Measurements from ENCODE around the gene NUP210L. TPM values are rescaled to one million over a fixed set of nuclear protein-coding genes. Genes with fewer than 3 reads are reported as not detected.
A peak's percentile ranks its signal among the peaks of the same experiment; 100 is the strongest.
"Not testable (repeated sequence)": the region's sequence is repeated elsewhere in the genome, so short reads cannot be mapped to it uniquely, and the experiment has no call there.

Gene NUP210L
- total RNA-seq, 1 donor from 2014 or later: 0.10 TPM

DNA sequence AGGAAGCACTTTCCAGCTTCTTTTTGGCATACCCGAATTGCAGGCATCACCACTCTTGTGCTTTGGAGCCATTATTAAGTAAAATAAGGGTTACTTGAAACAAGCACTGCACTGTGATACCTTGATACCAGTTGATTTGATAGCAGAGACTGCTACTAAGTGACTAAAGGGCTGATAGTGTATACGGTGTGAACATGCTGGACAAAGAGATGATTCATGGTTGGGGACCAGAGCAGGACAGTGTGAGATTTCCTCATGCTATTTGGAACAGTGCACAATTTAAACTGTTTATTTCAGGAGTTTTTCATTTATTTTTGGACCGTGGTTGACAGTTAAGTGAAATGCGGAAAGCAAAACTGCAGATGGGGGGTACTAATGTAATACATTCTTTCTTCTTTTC is 154.5 kb downstream of the NUP210L start:
- DNase-seq (ENCODE audit: low spot score) (no peak), ATAC-seq (no peak)

DNA sequence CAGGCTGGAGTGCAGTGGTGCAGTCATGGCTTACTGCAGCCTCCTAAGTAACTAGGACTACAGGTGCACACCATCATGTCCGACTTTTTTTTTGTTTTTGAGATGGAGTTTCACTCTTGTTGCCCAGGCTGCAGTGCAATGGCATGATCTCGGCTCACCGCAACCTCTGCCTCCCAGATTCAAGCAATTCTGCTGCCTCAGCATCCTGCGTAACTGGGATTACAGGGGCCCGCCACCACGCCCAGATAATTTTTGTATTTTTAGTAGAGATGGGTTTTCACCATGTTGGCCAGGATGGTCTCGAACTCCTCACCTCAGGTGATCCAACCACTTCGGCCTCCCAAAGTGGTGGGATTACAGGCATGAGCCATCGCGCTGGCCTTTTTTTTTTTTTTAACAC is 158.0 kb downstream of the NUP210L start:
- not testable (repeated sequence) for ATAC-seq

DNA sequence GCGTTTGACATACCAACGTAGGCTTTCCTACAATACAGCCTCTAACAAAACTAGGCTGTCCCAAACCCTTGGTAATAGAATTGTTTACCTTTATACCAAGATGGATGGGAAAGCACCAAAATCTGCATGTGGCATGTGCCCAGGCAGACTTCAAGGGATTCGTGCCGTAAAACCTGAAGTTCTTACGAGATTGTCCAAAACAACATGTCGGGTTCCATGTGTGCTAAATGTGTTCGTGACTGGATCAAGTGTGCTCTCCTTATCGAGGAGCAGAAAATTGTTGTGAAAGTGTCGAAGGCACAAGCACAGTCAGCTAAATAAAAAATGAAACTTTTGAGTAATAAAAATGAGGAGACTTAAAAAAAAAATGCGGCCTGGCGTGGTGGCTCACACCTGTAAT is 159.2 kb downstream of the NUP210L start:
- DNase-seq (ENCODE audit: low spot score) (no peak), ATAC-seq (no peak)

More for the DNA sequence above, 158.0 kb downstream of the NUP210L start:
- not testable (repeated sequence) for DNase-seq (ENCODE audit: low spot score)

DNA sequence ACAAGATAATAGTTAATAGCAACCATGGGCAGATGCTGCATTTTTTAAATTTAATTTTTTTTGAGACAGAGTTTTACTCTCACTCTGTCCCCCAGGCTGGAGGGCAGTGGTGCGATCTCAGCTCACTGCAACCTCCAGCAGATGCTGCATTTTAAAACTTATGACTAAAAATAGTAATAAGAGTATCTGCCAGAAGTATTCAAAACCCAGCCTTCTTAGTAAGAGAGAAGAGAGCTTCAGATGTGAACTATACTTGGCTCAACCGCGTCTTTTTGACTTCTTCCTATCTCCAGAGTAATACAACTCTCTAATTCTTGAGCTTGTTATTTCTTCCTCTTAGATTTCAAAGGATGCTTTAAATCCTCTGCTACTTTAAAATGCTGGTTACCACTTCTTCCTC is 159.7 kb downstream of the NUP210L start:
- no peak for ATAC-seq

DNA sequence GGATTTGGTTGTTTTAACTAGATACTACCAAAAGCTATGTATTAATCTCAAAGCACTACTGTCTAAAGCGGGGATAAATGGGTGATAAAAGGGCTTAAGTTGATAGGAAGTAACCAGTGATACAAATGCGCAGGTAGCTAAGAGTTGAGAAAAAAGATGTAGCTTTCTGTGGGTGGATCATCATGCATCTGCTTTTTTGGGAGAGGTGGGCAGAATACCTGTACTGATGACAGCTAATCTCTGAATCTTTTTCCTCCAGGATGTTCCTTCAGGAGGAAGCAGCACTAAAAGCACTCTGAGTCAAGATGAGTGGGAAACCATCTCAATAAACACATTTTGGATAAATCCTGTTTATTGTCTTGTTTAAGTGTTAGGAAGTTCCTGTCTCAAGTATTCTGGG is 163.1 kb downstream of the NUP210L start:
- no peak for ATAC-seq

More for the DNA sequence above, 159.7 kb downstream of the NUP210L start:
- no peak for DNase-seq (ENCODE audit: low spot score)

DNA sequence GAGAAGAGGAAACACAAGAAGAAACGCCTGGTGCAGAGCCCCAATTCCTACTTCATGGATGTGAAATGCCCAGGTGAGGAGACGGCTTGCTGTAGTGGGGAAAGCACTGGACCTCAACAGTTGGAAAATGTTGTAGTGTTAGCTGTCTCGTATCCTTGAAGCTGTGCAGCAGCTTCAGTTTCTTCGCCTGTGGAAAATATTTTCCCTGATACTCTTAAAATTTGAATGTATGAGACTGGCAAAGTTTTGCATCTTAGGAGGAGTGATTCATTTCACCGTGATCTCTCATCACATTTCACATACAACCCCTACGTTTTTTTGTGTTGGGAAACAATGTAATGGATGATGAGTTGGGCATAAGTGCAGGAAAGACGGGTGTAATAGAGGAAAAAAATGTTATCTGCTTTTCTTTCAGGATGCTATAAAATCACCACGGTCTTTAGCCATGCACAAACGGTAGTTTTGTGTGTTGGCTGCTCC is 163.7 kb downstream of the NUP210L start:
- ATAC-seq: no peak
- no peak for DNase-seq (ENCODE audit: low spot score)

More for the DNA sequence above, 163.1 kb downstream of the NUP210L start:
- DNase-seq (ENCODE audit: low spot score): no peak

DNA sequence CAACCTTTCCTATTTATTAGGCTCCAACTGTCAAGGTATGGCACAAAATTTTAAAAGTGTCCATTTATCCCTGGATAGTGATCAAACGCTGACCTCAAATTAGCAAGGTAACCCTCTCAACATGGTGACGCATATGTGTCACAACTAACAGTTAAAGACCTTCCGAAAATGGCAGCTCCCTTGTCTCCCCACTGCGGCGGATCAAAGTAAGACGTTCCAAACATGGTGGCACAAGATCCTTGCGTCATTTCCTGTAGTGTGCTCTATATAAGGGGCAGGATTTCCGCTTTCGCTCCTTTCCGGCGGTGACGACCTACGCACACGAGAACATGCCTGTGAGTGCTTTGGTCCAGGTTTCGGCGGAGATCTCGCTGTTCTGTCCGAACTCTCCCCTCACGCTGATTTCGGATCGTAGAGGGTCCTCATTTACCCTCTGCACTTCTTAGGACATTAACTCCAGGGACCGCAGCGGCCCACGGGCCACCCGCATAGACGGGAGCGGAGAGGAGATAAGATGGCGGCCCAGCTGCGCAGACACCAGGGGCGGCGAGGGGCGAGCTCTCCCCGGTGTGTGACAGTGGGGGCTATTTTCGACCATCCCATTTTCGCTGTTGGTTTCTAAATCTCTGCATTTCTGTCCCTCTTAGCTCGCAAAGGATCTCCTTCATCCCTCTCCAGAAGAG is 164.3 kb downstream of the NUP210L start, which contains the start of gene RPS27:
RPS27 (plus strand) TSS at position 295 of the 683 bp plus-strand sequence; CDS start at position 330, 35 bp downstream.
- ATAC-seq (peak; percentile 65), DNase-seq (ENCODE audit: low spot score) (peak; percentile 91)

DNA sequence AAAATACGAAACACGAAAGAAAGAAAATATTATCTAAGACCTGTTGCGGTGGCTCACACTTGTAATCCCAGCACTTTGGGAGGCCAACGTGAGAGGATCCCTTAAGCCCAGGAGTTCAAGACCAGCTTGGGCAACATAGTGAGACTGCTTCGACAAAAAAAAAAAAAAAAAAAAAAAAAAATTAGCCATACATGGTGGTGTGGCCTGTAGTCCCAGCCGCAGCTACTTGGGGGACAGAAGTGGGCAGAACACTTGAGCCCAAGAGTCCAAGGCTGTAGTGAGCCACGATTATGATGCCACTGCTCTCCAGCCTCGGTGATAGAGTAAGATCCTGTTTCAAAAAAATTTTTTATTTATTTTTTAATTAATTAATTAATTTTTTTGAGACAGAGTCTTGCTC is 167.3 kb downstream of the NUP210L start:
- DNase-seq (ENCODE audit: low spot score) (no peak), ATAC-seq (no peak)

DNA sequence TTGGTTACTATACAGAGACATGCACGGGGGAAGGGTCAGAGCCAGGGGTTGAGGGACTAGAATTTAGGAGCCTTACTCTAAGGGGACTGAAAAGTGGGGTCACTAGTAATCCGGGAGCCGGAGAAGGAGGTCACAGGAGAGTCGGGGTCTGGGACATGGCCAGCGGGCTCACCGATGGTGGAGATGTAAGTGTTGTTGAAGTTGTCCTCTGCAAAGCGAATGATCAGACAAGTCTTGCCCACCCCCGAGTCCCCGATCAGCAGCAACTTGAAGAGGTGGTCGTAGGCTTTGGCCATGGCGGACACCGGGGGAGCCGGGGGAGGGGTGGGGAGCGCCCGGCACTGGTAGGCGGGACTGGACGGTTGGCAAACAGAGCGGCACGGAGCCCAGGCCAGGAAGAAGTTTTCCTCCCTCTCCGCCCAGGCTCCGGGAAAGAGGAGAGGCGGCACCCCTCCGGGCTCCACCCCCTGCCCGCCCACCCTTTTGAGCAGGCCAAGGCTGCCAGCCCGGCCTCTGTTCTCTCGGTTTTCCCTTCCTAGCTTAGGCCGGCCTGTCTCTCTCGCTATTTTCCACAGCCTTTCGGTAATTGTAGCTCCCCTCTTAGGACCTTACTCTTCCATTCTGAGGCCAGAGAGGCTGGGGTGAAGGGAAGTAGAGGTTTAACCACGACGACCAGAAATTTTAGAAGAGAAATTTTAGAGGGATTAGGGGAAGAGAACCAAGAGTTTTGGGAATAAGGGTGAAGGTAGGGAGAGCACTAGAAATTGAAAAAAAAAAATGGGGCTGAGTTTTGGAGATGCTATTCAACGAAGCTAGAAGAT is 168.7 kb downstream of the NUP210L start, which contains the start of gene RAB13:
RAB13 (minus strand) TSS at position 399 of the 821 bp plus-strand sequence; CDS start at position 296, 103 bp downstream.
- peak; percentile 92 for DNase-seq (ENCODE audit: low spot score)
- peak; percentile 86 for ATAC-seq

DNA sequence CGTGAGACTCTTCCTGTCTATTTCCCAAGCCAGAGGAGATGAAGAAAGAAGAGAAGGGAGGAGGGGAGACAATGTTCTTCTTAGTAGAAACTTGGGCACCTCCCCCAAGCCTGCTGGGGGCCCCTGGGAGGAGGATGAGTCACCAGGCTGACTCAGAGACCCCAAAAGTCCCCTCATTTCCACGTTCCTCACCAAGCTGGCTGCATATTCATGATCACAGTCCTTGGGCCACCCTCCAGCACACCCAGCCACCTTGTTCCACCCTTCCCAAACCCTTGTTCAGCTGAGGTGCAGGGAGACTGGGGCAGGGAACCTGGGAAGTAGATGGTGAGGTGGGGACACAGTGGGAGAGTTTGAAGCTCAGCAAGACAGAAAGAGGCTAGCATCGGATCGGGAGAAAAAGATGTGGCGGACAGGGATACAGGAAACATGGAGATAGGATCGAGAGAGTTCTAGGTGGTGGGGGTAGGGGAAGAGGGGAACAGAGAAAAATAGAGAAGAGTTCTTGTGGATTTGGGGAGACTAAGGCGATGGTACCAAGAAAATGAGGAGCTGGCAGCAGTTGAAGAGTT is 169.4 kb downstream of the NUP210L start:
- no peak for ATAC-seq
- no peak for DNase-seq (ENCODE audit: low spot score)

DNA sequence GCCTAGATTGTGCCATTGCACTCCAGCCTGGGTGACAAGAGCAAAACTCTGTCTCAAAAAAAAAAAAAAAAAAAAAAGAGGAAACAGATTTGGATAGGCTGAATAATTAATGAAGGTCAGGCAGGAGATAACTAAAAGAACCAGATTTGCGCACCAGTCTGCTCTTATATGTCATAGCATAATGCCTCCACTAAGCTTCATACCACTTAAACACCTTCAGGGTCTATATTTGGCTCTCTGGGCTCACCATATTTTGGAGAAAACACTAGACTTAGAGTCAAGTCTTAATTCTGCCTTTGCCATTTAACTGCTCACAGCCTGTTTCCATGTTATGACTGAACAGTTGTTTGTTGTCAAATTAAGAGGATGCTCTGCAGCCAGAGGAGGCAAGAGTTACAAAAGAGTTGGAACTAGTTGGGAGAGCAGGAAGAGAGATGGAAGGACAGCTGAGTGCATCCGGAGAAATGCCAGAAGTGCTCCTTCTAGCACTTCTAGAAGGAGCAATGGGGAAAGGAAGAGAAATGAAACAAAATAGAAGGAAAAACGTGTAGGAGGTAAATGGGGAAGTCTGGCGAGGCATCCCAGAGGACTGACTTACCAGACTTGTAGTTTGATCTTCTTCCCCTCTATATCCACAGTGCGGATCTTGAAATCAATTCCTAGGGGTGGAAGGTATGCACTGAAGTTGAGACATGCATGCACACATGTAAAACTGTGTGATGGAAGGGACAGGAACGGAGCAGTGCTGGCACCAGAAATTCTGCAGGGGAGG is 170.6 kb downstream of the NUP210L start:
- ATAC-seq: no peak
- DNase-seq (ENCODE audit: low spot score): no peak

DNA sequence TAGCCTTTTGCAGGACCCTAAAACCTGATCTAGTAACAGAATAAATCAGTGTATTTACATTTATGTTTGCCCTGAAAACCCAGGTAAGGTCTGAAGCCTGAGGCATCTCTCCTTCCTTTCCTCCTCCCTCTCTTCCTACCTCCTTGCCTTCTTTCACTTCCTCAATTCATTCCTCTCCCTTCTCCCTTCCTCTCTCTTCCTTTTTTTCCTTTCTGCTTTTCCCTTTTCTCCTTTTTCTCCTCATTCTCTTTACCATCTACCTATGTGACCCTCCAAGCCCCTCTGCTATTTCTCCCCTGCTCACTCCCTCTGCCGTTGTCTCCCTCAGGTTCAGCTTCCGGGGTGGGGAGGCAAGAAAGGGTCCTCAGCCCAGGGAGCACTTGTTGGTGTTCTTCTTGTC is 173.1 kb downstream of the NUP210L start:
- DNase-seq (ENCODE audit: low spot score); ATAC-seq: not testable (repeated sequence)

DNA sequence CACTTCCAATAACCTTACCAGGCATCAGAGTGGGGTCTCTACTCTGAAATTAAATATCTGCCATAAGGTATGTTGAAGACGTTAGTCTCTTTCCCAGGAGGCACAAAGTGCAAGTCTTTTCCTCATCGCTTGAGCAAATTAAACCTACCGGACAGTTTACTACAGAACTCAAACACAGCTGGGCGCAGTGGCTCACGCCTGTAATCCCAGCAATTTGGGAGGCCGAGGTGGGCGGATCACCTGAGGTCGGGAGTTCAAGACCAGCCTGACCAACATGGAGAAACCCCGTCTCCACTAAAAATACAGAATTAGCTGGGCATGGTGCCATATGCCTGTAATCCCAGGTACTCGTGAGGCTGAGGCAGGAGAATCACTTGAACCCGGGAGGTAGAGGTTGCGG is 175.8 kb downstream of the NUP210L start:
- not testable (repeated sequence) for DNase-seq (ENCODE audit: low spot score); ATAC-seq

DNA sequence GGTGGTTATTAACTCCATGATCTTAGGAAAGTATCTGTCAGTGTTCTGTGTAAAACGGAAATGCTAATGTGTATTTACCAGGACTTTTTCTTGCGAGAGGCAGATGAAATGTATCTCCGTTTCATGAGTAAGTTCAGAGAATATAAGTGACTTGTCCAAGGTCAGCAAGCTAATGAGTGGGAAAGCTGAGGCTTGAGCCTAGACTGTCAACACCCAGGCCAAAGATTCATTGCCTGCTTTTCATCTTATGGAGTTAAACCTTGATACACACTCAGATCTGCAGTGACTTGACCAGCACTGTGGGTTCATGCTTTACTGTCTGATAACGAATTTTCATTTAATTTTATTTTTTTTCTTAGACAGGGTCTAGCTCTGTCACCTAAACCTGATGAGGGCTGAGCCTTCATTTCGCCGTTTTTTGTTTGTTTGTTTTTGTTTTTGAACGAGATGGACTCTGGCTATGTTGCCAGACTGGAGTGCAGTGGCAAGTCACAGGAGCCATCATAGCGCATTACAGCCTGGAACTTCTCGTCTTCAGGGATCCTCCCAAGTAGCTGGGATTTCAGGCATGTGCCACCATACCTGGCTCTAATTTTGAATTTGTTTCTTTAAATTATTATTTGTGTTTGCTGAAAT is 176.5 kb downstream of the NUP210L start:
- ATAC-seq (peak; percentile 5), DNase-seq (ENCODE audit: low spot score) (no peak)

DNA sequence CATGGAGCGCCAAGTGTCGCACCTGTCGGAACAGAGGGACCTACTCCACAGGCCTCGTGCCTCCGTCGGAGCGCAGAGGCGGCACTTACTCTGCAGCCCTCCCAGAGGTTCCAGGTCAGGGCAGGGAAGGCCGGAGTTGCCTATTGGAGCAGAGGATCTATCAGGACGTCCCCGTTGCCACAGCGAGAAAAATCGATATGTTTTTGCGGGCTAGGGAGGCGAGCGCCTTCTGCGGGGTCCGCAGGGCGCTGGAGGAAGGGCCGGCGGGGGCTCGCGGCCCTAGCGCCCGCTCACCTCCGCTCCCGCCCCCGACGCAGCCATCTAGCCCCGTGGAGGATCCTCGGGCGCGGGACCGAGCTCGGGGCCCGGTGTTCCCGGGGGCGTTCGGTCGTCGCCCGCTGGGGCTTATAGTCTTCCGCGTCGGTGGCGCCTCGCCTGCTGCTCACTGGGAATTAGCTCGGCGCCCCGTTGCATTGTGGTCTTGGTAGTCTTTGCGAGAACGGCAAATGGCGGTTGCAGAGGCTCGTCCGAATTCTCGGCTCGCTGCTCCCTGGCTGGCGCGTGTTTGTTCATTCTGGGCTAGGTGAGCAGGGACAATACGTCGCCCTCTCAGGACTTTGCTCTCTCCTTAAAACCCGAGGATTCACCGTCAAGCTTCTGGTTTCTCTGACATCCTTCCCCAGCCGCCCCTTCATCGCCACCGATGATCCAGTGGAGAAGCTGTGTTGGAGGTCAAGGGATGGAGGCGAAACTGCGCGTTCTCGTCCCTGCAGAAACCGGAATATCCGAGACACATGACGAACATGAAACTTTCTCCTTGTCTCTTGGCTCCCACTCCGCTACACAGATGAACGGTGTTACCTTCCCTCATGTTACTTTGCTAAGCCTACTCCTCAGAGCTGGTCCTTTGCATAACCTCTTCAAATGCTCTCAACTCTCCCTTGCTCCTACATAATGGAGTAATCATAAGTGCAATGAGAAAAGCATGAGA is 177.3 kb downstream of the NUP210L start, which contains the start of gene JTB:
JTB (minus strand) TSS at position 425 of the 991 bp plus-strand sequence; CDS start at position 3, 422 bp downstream.
- DNase-seq (ENCODE audit: low spot score): peak; percentile 93
- peak; percentile 93 for ATAC-seq

DNA sequence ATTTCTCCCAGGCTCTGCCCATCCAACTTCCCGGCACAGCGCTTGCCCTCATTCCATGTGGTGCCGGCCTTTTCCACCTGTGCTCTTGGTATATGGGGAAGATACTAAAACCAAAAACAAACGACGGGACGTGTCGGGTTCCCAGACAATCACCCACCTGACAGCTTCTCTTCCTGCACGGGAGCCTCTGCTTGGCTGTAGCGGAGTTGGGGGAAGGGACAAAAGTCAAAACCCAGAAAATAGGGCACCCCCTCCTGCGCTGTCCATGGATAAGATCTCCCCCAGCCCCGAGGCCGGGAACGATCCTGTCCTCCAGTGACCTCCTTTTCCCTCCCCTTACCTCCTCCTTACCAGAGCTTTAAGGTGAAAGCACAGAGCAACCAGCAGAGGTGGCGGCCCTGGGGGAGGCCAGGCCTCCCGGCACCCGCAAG is 178.0 kb downstream of the NUP210L start:
- ATAC-seq: no peak
- DNase-seq (ENCODE audit: low spot score): no peak

DNA sequence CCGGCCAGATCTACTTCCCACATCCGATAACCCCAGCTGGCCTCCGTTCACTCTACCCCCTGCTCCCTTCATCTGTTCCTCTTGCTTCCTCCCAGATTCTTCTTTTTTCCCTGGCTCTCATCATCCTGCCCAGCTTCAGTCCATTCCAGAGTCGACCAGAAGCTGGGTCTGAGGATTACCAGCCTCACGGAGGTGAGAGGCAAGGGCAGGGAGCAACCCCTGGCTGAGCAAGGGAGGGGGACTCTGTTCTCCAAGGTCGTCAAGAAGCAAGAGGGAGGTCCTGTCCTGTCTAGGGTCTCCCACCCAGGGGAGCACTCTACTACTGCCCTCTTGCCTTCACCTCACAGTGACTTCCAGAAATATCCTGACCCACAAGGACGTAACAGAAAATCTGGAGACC is 181.3 kb downstream of the NUP210L start:
- DNase-seq (ENCODE audit: low spot score): no peak
- no peak for ATAC-seq

DNA sequence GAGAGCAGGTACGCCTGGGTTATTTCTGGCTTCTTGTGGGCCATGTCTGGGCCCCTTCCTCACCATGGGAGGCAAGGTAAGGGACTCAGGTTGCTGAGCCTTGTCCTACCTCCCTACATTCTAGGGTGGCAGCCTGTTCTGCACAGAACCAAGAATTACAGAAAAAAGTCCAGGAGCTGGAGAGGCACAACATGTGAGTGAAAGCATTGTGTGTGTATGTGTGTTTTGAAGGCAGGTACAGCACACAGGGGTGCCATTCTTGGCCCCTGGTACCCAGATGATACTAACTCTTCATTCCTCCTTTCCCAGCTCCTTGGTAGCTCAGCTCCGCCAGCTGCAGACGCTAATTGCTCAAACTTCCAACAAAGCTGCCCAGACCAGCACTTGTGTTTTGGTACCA is 181.8 kb downstream of the NUP210L start:
- ATAC-seq (no peak), DNase-seq (ENCODE audit: low spot score) (no peak)

DNA sequence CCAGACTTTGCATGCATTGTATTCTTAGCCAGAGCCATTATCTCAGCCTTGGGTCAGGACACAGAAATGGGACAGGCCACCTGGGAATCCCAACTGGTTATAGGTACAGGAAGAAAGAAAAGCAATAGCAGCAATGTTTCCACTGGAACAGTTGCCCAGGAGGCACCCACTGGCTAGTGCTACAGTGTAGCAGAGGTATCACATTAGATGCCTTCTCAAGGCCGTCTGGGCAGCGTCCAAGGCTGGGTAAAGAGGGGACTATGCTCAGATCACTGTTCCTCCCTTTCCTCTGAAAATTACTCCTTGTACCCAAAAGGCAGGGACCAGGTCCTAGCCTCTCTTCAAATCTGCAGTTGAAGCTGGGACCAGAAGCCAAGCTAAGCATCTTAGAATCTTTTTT is 184.5 kb downstream of the NUP210L start:
- DNase-seq (ENCODE audit: low spot score) (no peak), ATAC-seq (no peak)

Measured in left lobe of liver (tissue), 2 donors.